SK-N-SH (cell line): ENCODE data around the gene NUAK2. TPM values are rescaled to one million over a fixed set of nuclear protein-coding genes. Genes with fewer than 3 reads are reported as not detected.

ENCODE experiments used
- CTCF ChIA-PET: fragments of 300-600, 350-600 bp; formaldehyde crosslinking; extraction: SDS; loops from one replicate; lab custom pipeline; 2021; lab: Yijun Ruan, JAX
- POLR2A ChIA-PET: fragments of 350-600 bp; sonication (Branson Sonifier 250); formaldehyde crosslinking; extraction: SDS; loops from one replicate; lab custom pipeline; 2020; ENCODE audit warnings: antibody characterized with exemption, inconsistent platforms; lab: Yijun Ruan, JAX
- DNase-seq: peaks from one replicate; pipeline ENCODE4 v3.0.0; 2012
- H2AFZ ChIP-seq: fragments of 200-600 bp; sonication (generic); 2 replicates; pipeline ENCODE4 v1.8.1; 2016; ENCODE audit warnings: antibody characterized with exemption, mild to moderate bottlenecking, low read depth
- H3F3A ChIP-seq: fragments of 200-600 bp; sonication (generic); replicated peaks from 2 replicates; pipeline ENCODE3; 2016; ENCODE audit warnings: antibody characterized with exemption, mild to moderate bottlenecking; ENCODE audit not compliant: insufficient read depth
- H3K27ac ChIP-seq, 2 experiments: fragments of 200-500 bp in 1 of 2; fragments of 200-600 bp in 1 of 2; sonication (Bioruptor generic) in 1 of 2; sonication (generic), shearing (Covaris generic) in 1 of 2; 2 replicates each; pipeline versions ENCODE4 v1.5.1 to v1.6.1; 2014 to 2016; ENCODE audit warnings: low read depth in 2 of 2, inconsistent platforms in 1 of 2, low read length in 1 of 2, mild to moderate bottlenecking in 1 of 2, mixed read lengths in 1 of 2
- H3K27me3 ChIP-seq: fragments of 200-600 bp; sonication (generic), shearing (Covaris generic); 2 replicates; pipeline ENCODE4 v1.6.1; 2016; ENCODE audit warnings: mixed run types; ENCODE audit not compliant: insufficient read depth
- H3K36me3 ChIP-seq, 2 experiments: fragments of 200-500 bp in 1 of 2; fragments of 200-600 bp in 1 of 2; sonication (Bioruptor generic) in 1 of 2; sonication (generic) in 1 of 2; replicated peaks in 1 of 2; 2 replicates each; pipeline versions ENCODE3 to v1.5.1; 2014 to 2016; ENCODE audit warnings: low read length in 1 of 2, mild to moderate bottlenecking in 1 of 2; ENCODE audit not compliant: insufficient read depth in 2 of 2, control insufficient read depth in 1 of 2
- H3K4me1 ChIP-seq, 2 experiments: fragments of 200-500 bp in 1 of 2; fragments of 200-600 bp in 1 of 2; sonication (Bioruptor generic) in 1 of 2; sonication (generic), shearing (Covaris generic) in 1 of 2; 2 replicates each; pipeline versions ENCODE4 v1.5.1 to v1.6.1; 2014 to 2016; ENCODE audit warnings: low read depth in 1 of 2, low read length in 1 of 2, mixed run types in 1 of 2; ENCODE audit not compliant: insufficient read depth in 2 of 2, control insufficient read depth in 1 of 2
- H3K4me2 ChIP-seq: fragments of 200-600 bp; sonication (generic), shearing (Covaris generic); 2 replicates; pipeline ENCODE4 v1.6.1; 2017; ENCODE audit warnings: mixed run types
- H3K4me3 ChIP-seq, 2 experiments: fragments of 200-500 bp in 1 of 2; fragments of 200-600 bp in 1 of 2; sonication (Bioruptor generic) in 1 of 2; sonication (generic), shearing (Covaris generic) in 1 of 2; 2 replicates each; pipeline versions ENCODE4 v1.5.1 to v1.8.1; 2014 to 2016; ENCODE audit warnings: low read depth in 2 of 2, inconsistent platforms in 1 of 2, low read length in 1 of 2, mild to moderate bottlenecking in 1 of 2, mixed read lengths in 1 of 2, moderate library complexity in 1 of 2
- H3K79me2 ChIP-seq: fragments of 200-600 bp; sonication (generic); 2 replicates; pipeline ENCODE4 v1.8.1; 2017; ENCODE audit warnings: mild to moderate bottlenecking; ENCODE audit not compliant: insufficient read depth
- H3K9ac ChIP-seq: fragments of 200-600 bp; sonication (generic); 2 replicates; pipeline ENCODE4 v1.6.1; 2017; ENCODE audit warnings: mixed run types
- H3K9me2 ChIP-seq: fragments of 200-600 bp; sonication (generic); 2 replicates; pipeline ENCODE4 v1.6.1; 2017; ENCODE audit warnings: mixed run types
- H3K9me3 ChIP-seq: fragments of 200-600 bp; sonication (generic); 2 replicates; pipeline ENCODE4 v1.6.1; 2017; ENCODE audit warnings: mixed run types, mild to moderate bottlenecking, moderate library complexity
- H4K20me1 ChIP-seq: fragments of 200-600 bp; sonication (generic); 2 replicates; pipeline ENCODE4 v1.6.1; 2017; ENCODE audit warnings: mild to moderate bottlenecking, mixed run types; ENCODE audit not compliant: insufficient read depth
- CHD2 ChIP-seq: fragments of 150-350 bp; IDR thresholded peaks from 2 replicates; pipeline ENCODE4 v1.6.1; 2018; ENCODE audit warnings: low read length; ENCODE audit not compliant: partially characterized antibody
- EP300 ChIP-seq, 2 experiments: IDR thresholded peaks; 2 replicates each; pipeline versions ENCODE4 v1.4.0 to v1.6.1; 2012; ENCODE audit warnings: borderline replicate concordance in 1 of 2, low read depth in 1 of 2, low read length in 1 of 2
- FOXJ3 ChIP-seq: sonication (generic); formaldehyde crosslinking; IDR thresholded peaks from 2 replicates; pipeline ENCODE4 v1.5.1; 2020; ENCODE audit warnings: mild to moderate bottlenecking, missing genetic modification reagents
- FOXM1 ChIP-seq: IDR thresholded peaks from 2 replicates; pipeline ENCODE4 v1.4.0; 2012; ENCODE audit warnings: low read depth, mild to moderate bottlenecking
- MXI1 ChIP-seq: IDR thresholded peaks from 2 replicates; pipeline ENCODE4 v1.6.1; 2012; ENCODE audit warnings: mild to moderate bottlenecking, low read depth, low read length, improper control_type of control experiment
- PBX3 ChIP-seq: IDR thresholded peaks from 2 replicates; pipeline ENCODE4; 2012
- POLR2AphosphoS5 ChIP-seq: IDR thresholded peaks from 2 replicates; pipeline ENCODE4 v1.6.1; 2012; ENCODE audit warnings: low read depth, low read length
- RAD21 ChIP-seq: IDR thresholded peaks from 2 replicates; pipeline ENCODE4 v1.6.1; 2012; ENCODE audit warnings: mild to moderate bottlenecking, low read length
- RCOR1 ChIP-seq: fragments of 150-350 bp; IDR thresholded peaks from 2 replicates; pipeline ENCODE4 v1.6.1; 2017; ENCODE audit warnings: antibody characterized with exemption, low read length
- REST ChIP-seq: IDR thresholded peaks from 2 replicates; pipeline ENCODE4 v1.6.1; 2012; ENCODE audit warnings: mild to moderate bottlenecking, low read depth, low read length, moderate library complexity
- RFX5 ChIP-seq: IDR thresholded peaks from 2 replicates; pipeline ENCODE4 v1.6.1; 2012; ENCODE audit warnings: mild to moderate bottlenecking, improper control_type of control experiment, low read length
- SIN3A ChIP-seq: IDR thresholded peaks from 2 replicates; pipeline ENCODE4 v1.6.1; 2012; ENCODE audit warnings: low read depth, mild to moderate bottlenecking, low read length, moderate library complexity, borderline replicate concordance
- TAF1 ChIP-seq: IDR thresholded peaks from 2 replicates; pipeline ENCODE4 v1.6.1; 2012; ENCODE audit warnings: low read depth, mild to moderate bottlenecking, low read length, moderate library complexity, borderline replicate concordance
- TCF12 ChIP-seq: IDR thresholded peaks from 2 replicates; pipeline ENCODE4 v1.4.0; 2012
- TEAD4 ChIP-seq: IDR thresholded peaks from 2 replicates; pipeline ENCODE4 v1.4.0; 2012; ENCODE audit warnings: mild to moderate bottlenecking, borderline replicate concordance; ENCODE audit not compliant: insufficient read depth
- USF2 ChIP-seq: fragments of 150-350 bp; IDR thresholded peaks from 2 replicates; pipeline ENCODE4 v1.6.1; 2017; ENCODE audit warnings: antibody characterized with exemption, low read length, low read depth, borderline replicate concordance
- ZBTB33 ChIP-seq: IDR thresholded peaks from 2 replicates; pipeline ENCODE4 v1.4.0; 2012; ENCODE audit warnings: low read depth, borderline replicate concordance
- WGBS: methylation state at CpG from one replicate; pipeline ENCODE4 v1.1.6; 2017; ENCODE audit warnings: low lambda C conversion rate; 5-methylcytosine and 5-hydroxymethylcytosine counted together
- polyA plus RNA-seq, 3 experiments: library from polyadenylated mRNA; depleted of rRNA; stranded (reverse); fragments of >200 nt; gene quantifications; 2 replicates each; pipeline ENCODE4 v1.2.3, GENCODE V29; 2012

NUAK2 gene
- polyA plus RNA-seq, 1 of the 3 experiments (the other 2 are of a cell fraction), result 11.1 TPM

- TF ChIP-seq FOXJ3 (no peak), RAD21 (no peak)
- Histone ChIP-seq H3K9me2 (no peaks in the 10 kb centered on the region), H3K36me3 (no peaks in the 10 kb centered on the region), H3K79me2 (no peaks in the 10 kb centered on the region), H3K4me2 (no peak overlapping the region), H2AFZ (no peak overlapping the region), H3K4me3 (no peak overlapping the region), H3K27me3 (no peaks in the 10 kb centered on the region), H4K20me1 (no peaks in the 10 kb centered on the region), H3F3A (peaks cover 6% of the 10 kb centered on the region), H3K9me3 (no peaks in the 10 kb centered on the region), H3K4me1 (peaks cover 16 to 28% of the 10 kb centered on the region in 2 experiments; a peak in 3 of 4 replicates), H3K9ac (no peak overlapping the region), H3K27ac (no peak overlapping the region)
- ChIA-PET CTCF (interaction anchor here (0.7 to 38.3 kb wide), 69 partner anchors 9 to 677 kb away, joined by 3 to 1368 read pairs (median 6); partner anchors contain the start of genes DSTYK, NUAK2, RBBP5 and TMCC2), POLR2A (no interaction called here)
- WGBS, result 90% methylated on average over 15 of the region's 19 CpGs
- no peak for DNase-seq
Observed at GRCh38 chr1:205256951-205257625, 64.5 kb downstream of the NUAK2 start.

- H3K4me1 ChIP-seq, result peaks cover 14 to 19% of the 10 kb centered on the region in 2 experiments; a peak in 3 of 4 replicates
- H3K9me2 ChIP-seq, result no peaks in the 10 kb centered on the region
- no peaks in the 10 kb centered on the region for H3F3A ChIP-seq
- no peaks in the 10 kb centered on the region for H3K79me2 ChIP-seq
- no peaks in the 10 kb centered on the region for H3K9me3 ChIP-seq
- CTCF ChIA-PET, result interaction anchor here (0.7 to 38.3 kb wide), 79 partner anchors 10 to 676 kb away, joined by 3 to 1368 read pairs (median 5); partner anchors contain the start of genes DSTYK, NUAK2, RBBP5 and TMCC2
- no peaks in the 10 kb centered on the region for H3K27me3 ChIP-seq
- POLR2A ChIA-PET, result no interaction called here
- H4K20me1 ChIP-seq, result no peaks in the 10 kb centered on the region
- no peak overlapping the region for H3K9ac ChIP-seq
- peak; percentile 90 for DNase-seq
- H3K4me2 ChIP-seq, result no peak overlapping the region
- H2AFZ ChIP-seq, result no peak overlapping the region
- no peaks in the 10 kb centered on the region for H3K36me3 ChIP-seq
- H3K27ac ChIP-seq, result no peak overlapping the region
- no peak overlapping the region; a peak in 1 of 4 replicates for H3K4me3 ChIP-seq
- 48% methylated on average over 8 of the region's 8 CpGs for WGBS
- TF ChIP-seq RAD21, result peak; percentile 100
- no peak for TF ChIP-seq TAF1
- TF ChIP-seq MXI1, result 0 out of 2 replicates have a peak, but pooled peaks have one; percentile 26
- TF ChIP-seq USF2, result no peak
- TF ChIP-seq EP300 (IDR thresholded peaks at IDR 0.05; ENCODE audit: borderline replicate concordance in 1 of 2, low read depth in 1 of 2, low read length in 1 of 2), result no peak
- TF ChIP-seq TEAD4, result no peak
- TF ChIP-seq PBX3, result no peak
- no peak for TF ChIP-seq POLR2AphosphoS5
- no peak for TF ChIP-seq ZBTB33
- 0 out of 2 replicates have a peak, but pooled peaks have one; percentile 10 for TF ChIP-seq RCOR1
- no peak for TF ChIP-seq FOXM1
- TF ChIP-seq RFX5, result 0 out of 2 replicates have a peak, but pooled peaks have one; percentile 46
- TF ChIP-seq CHD2, result no peak
- TF ChIP-seq REST, result no peak
- TF ChIP-seq SIN3A, result no peak
- no peak for TF ChIP-seq TCF12
Observed at GRCh38 chr1:205255941-205256780, 65.4 kb downstream of the NUAK2 start.
